GM19395 (cell line): Measurements from ENCODE around the gene WWC1.
"Not testable (repeated sequence)": the region's sequence is repeated elsewhere in the genome, so short reads cannot be mapped to it uniquely, and the experiment has no call there.

Experiments used
- ATAC-seq: cut with Tn5 transposase; IDR thresholded peaks from one replicate; pipeline ENCODE4 v1.9.1; 2021; ENCODE audit warnings: mild to moderate bottlenecking, moderate library complexity; ENCODE audit not compliant: unreplicated experiment

The WWC1 gene

GRCh38 chr5:168432903-168433302 lies 141.5 kb downstream of the WWC1 start:
- no peak for ATAC-seq

- ATAC-seq = no peak
These were observed 142.6 kb downstream of the WWC1 start for GRCh38 chr5:168434001-168434400.

GRCh38 chr5:168434746-168435321 lies 143.4 kb downstream of the WWC1 start:
- ATAC-seq = no peak

- not testable (repeated sequence) for ATAC-seq
These were observed 143.9 kb downstream of the WWC1 start for GRCh38 chr5:168435340-168435739.

GRCh38 chr5:168438349-168438748 lies 146.9 kb downstream of the WWC1 start:
- no peak for ATAC-seq

- no peak for ATAC-seq
These were observed 152.1 kb downstream of the WWC1 start for GRCh38 chr5:168443533-168443932.

- no peak for ATAC-seq
These were observed 152.7 kb downstream of the WWC1 start for GRCh38 chr5:168443950-168444700.

GRCh38 chr5:168446983-168447619 lies 155.7 kb downstream of the WWC1 start:
- ATAC-seq = no peak

- ATAC-seq = no peak
These were observed 156.4 kb downstream of the WWC1 start for GRCh38 chr5:168447808-168448207.

GRCh38 chr5:168449166-168449565 lies 157.7 kb downstream of the WWC1 start:
- ATAC-seq = no peak

GRCh38 chr5:168451565-168451964 lies 160.1 kb downstream of the WWC1 start:
- no peak for ATAC-seq

- ATAC-seq = no peak
These were observed 163.8 kb downstream of the WWC1 start for GRCh38 chr5:168455201-168455600.

- ATAC-seq = no peak
These were observed 166.1 kb downstream of the WWC1 start for GRCh38 chr5:168457542-168457941.

GRCh38 chr5:168460606-168461005 lies 169.2 kb downstream of the WWC1 start:
- no peak for ATAC-seq

GRCh38 chr5:168463081-168463480 lies 171.6 kb downstream of the WWC1 start:
- ATAC-seq = no peak

- ATAC-seq = no peak
These were observed 172.8 kb downstream of the WWC1 start for GRCh38 chr5:168464214-168464613.

GRCh38 chr5:168464641-168465040 lies 173.2 kb downstream of the WWC1 start:
- no peak for ATAC-seq

- no peak for ATAC-seq
These were observed 176.4 kb downstream of the WWC1 start for GRCh38 chr5:168467755-168468330.

- ATAC-seq = no peak
These were observed 177.4 kb downstream of the WWC1 start for GRCh38 chr5:168468836-168469235.

- ATAC-seq = no peak
These were observed 178.4 kb downstream of the WWC1 start for GRCh38 chr5:168469816-168470215.

- no peak for ATAC-seq
These were observed 180.3 kb downstream of the WWC1 start for GRCh38 chr5:168471785-168472184.

- ATAC-seq = no peak
These were observed 180.9 kb downstream of the WWC1 start for GRCh38 chr5:168472329-168472728.
